ENCODE results near the gene LIPI. TPM values are rescaled to one million over a fixed set of nuclear protein-coding genes. Genes with fewer than 3 reads are reported as not detected.
"Not testable (repeated sequence)": the region's sequence is repeated elsewhere in the genome, so short reads cannot be mapped to it uniquely, and the experiment has no call there.

Gene LIPI
- not detected in 2 replicates for total RNA-seq (2014; rRNA removed; shearing (Covaris generic))

DNA sequence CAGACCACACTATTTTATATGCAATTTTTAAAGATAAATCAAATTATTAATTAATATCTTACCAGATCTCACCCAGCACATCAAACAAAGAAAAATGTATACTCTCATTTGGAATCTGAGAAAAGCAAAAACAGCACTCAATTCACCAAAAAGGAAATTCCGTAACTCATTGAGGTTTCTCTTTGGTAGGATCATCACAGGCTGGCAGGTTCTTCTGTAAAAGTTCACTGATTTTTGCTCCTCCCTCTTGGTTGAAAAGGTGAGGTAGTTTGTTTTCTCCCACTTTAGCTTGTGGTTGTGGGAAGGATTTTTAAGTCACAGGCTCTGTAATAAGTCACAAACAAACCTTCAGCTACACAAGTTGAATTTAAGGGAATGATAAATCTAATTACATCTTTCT, at the start of gene LIPI:
Gene LIPI (minus strand): TSS at position 218 of the 400 bp plus-strand sequence. CDS start 110 bp downstream, at position 108.
- no peak for DNase-seq (ENCODE audit: low spot score)
- in situ Hi-C loops (cut with HindIII; ENCODE audit: low sequenced_read_pairs): no loop called here

DNA sequence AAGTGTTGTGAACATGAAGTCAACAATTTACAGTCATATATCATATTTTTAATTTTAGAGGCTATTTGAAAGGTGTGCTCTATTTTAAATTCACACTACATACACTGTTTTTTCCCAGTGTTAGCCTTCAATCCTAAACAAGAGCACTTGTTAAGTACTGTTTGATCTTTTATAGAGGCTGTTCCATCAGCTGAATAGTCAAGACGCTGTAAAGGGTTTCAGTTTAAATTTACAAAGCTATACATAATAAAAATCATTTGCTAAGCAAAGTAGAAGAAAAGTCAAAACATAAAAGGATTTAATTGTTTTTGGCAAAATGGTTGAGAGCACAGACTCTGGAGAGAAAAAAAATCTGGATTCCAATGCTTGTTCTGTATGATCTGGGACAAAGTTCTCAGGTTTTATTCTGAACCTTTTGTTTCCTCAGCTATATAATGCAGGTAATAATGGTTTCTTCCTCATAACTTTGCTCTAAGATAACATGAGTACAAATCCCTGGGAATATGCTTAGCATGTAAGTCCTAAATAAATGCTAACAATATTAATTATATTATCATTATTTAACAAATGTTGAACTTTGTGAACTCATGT, 49.5 kb upstream of the LIPI start:
- in situ Hi-C loops (cut with HindIII; ENCODE audit: low sequenced_read_pairs): no loop called here

DNA sequence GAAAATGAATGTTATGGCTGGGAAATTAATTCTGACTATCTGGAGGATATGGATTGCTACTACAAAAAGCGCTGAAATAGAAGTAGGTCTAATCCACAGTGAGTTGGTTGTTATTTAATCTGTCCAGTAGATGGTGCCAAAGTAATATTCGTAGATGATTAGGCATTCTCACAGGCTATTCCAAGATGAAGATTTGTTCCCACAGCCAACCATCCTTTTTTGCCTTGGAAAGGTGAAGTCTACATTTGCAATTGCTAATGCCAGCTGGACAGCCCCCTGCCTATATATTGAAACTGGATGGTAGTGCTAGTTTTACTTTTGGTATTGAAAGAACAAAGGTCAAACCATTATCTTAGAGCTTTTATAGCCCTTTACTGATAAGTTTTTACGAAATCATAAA, 49.0 kb upstream of the LIPI start:
- in situ Hi-C loops (cut with HindIII; ENCODE audit: low sequenced_read_pairs): no loop called here
- peak; percentile 77 for DNase-seq (ENCODE audit: low spot score)

More for the DNA sequence above, 49.5 kb upstream of the LIPI start:
- no peak for DNase-seq (ENCODE audit: low spot score)

DNA sequence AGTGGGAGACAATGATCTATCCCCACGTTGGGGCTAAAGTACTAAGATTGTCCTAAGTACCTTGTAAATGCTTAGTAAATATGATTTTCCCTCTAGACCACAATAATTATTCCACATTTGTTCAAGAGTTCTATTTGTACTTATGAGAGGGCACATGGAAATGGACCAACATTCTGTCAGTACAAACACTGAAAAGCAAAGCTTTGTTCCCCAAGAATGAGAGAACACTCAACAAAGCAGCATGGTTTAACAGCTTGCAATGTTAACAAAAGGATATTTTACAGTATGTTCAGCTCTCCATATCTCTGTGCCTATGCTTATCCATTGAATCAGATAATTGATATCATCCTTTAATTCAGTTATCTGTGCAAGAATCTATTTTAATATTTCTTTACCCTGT, 40.6 kb upstream of the LIPI start:
- DNase-seq (ENCODE audit: low spot score): no peak
- in situ Hi-C loops (cut with HindIII; ENCODE audit: low sequenced_read_pairs): no loop called here

DNA sequence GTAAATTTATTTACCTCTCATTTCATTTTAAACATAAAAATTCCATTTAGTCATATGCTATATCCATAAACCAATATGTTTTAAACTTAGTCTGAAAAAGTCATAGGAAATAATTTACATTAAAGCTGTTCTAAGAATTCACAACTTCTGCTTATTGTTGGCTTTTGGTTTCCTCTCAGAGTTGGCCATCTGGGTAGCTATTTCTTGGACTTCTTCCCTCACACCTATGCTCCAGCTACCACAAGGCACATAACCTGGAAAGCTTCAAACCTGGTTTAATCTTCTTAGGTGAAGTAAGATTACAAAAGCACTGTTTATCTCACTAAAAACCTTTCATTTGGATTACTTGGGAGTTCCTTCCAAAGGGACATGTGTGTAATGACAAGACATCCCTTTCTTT, 35.0 kb upstream of the LIPI start:
- no peak for DNase-seq (ENCODE audit: low spot score)
- in situ Hi-C loops (cut with HindIII; ENCODE audit: low sequenced_read_pairs): no loop called here

DNA sequence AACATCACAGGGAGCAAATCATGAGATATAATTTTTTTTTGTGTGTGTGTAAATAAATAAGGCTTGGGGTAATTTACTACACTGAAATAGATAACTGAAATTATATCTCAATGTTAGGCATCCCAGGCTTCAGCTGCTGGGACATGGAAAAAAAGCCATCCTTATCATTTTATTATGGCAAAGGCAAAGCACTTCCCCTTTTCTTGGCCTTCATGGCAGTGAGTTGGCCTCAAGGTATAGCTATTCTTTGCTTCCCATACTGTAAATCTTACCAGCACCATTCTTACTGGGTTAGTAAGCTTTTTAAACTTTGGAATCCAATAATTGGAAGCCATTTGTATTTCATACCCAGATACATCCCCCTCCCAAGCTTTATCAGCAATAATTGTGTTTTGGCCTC, 34.2 kb upstream of the LIPI start:
- no peak for DNase-seq (ENCODE audit: low spot score)
- in situ Hi-C loops (cut with HindIII; ENCODE audit: low sequenced_read_pairs): no loop called here

DNA sequence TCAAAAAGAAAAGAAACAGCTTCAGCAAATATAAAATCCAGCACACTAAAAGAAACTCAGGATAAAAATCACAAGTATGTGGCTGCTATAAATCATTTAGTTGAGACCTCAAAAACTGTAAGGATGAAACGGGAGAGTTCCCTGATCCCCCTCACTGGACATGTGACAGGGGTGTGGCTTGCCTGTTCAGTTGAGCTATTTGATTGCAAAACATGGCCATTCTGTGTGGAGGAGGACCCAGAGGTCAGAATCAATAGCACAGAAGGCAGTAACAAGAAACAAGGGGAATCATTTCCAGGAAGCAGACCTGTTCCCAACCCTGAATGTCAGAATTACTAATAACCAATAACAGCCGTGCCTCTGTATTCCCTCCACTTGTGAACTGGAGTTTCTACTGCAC, 33.1 kb upstream of the LIPI start:
- DNase-seq (ENCODE audit: low spot score): no peak
- in situ Hi-C loops (cut with HindIII; ENCODE audit: low sequenced_read_pairs): no loop called here

DNA sequence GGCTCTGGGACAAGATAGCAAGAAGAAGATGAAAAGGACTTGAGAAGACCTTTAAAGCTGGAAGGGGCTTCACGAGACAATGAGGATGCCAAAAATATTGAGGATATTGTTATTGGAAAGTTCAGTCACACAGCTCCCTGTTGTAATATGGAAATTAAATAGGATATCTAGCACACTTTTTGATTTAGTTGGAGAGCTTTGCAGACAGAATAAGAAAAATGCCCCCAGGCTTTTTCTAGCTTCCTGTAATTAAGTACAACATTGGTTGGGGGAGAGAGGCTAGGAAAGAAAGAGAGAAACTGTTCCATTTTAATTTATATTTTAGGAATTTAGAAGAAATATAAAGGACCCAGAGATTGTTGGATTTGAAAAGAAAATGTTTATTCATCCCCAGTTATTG, 32.7 kb upstream of the LIPI start:
- DNase-seq (ENCODE audit: low spot score): no peak
- in situ Hi-C loops (cut with HindIII; ENCODE audit: low sequenced_read_pairs): no loop called here

DNA sequence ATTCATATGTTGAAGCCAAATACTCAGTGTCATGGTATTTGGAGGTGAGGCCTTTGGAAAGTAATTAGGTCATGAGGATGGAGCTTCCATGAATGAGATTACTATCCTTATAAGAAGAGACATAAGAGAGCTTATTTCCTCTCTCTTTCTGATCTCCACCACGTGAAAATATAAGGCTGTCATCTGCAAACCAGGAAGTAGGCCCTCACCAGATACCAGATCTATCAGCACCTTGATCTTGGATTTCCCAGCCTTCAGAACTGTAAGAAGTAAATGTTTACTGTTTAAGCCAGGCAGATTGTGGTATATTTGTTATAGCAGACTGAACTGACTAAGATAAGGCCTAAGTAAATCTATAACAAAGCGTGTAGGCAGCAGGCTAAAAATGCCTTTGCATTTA, 30.5 kb upstream of the LIPI start:
- in situ Hi-C loops (cut with HindIII; ENCODE audit: low sequenced_read_pairs): no loop called here
- DNase-seq (ENCODE audit: low spot score): no peak

DNA sequence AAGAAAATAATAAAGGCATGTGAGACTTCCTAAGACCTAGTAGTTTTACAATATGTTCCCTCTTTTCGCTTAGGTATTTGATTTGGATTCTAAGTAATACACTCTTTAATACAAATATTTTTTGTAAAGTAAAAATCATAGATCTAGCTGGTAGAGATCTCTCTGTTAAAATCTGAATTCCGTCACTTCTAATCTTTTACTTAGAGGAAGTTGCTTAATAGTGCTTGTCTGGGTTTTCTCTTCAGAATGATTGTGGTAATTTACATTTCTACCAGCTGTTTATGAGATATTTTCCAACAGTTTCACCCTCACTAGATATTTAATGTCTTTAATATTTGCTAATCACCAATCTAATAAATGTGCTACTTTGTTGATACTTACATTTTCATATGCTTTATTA, 28.5 kb upstream of the LIPI start:
- in situ Hi-C loops (cut with HindIII; ENCODE audit: low sequenced_read_pairs): no loop called here
- DNase-seq (ENCODE audit: low spot score): no peak

DNA sequence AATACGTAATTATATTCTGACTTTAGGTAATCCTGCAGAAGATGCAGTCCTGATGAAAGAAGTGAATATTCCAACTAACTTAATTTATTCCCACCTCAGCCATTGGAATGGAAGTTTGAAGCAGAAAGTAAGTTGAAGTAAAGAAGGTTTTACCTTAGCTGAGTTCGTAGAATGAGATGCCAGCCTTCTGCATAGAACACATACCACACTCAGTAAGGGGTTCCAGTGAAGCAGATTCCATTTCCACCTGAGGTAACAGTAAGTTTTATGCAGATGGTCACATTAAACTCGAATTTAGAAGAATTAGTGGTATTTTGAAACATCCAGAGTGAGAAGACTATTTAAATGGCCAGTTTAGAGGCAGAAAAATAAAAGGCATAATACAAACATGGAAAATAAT, 25.4 kb upstream of the LIPI start:
- no peak for DNase-seq (ENCODE audit: low spot score)
- in situ Hi-C loops (cut with HindIII; ENCODE audit: low sequenced_read_pairs): no loop called here

DNA sequence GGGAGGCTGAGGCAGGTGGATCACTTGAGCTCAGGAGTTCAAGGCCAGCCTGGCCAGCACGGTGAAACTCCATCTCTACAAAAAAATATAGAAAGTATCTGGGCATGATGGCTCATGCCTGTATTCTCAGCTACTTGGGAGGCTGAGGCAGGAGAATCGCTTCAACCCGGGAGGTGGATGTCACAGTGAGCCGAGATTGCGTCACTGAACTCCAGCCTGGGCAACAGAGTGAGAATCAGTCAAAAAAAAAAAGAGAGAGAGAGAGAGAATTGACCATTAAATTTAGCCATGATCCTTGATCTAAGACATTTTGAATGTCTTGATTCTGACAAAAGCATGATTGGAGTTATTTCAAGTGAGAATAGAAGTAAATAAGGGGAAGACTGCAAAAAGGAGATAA, 24.3 kb upstream of the LIPI start:
- in situ Hi-C loops (cut with HindIII; ENCODE audit: low sequenced_read_pairs): no loop called here

DNA sequence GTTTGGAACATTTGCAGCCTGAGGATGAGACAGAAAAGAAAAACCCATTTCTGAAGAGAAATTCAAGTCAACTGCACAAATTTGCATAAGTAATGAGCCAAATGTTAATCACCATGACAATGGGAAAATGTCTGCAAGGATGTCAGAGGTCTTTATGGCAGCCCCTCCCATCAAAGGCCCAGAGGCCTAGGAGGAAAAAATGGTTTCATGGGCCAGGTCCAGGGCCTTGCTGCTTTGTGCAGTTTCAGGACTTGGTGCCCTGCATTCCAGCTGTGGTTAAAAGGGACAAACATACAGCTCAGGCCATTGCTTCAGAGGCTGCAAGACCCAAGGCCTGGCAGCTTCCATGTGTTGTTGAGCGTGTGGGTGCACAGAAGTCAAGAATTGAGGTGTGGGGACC, 18.6 kb upstream of the LIPI start:
- DNase-seq (ENCODE audit: low spot score): no peak
- in situ Hi-C loops (cut with HindIII; ENCODE audit: low sequenced_read_pairs): no loop called here

More for the DNA sequence above, 24.3 kb upstream of the LIPI start:
- DNase-seq (ENCODE audit: low spot score): no peak

DNA sequence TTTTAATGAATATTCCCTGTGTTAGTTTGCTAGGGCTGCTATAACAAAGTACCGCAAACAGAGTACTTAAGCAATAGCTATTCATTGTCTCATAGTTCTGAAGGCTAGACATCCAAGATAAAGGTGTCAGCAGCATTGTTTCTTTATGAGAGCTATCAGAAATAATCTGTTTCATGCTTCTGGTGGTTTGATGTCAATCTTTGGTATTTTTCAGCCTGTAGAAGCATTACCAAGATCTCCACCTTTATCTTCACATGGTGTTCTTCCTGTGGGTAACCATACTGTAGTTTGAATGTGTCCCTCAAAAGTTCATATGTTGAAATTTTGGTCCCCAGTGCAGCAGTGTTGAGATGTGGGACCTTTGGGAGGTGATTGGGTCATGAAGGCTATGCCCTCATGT, 12.6 kb upstream of the LIPI start:
- DNase-seq (ENCODE audit: low spot score): no peak
- in situ Hi-C loops (cut with HindIII; ENCODE audit: low sequenced_read_pairs): no loop called here

DNA sequence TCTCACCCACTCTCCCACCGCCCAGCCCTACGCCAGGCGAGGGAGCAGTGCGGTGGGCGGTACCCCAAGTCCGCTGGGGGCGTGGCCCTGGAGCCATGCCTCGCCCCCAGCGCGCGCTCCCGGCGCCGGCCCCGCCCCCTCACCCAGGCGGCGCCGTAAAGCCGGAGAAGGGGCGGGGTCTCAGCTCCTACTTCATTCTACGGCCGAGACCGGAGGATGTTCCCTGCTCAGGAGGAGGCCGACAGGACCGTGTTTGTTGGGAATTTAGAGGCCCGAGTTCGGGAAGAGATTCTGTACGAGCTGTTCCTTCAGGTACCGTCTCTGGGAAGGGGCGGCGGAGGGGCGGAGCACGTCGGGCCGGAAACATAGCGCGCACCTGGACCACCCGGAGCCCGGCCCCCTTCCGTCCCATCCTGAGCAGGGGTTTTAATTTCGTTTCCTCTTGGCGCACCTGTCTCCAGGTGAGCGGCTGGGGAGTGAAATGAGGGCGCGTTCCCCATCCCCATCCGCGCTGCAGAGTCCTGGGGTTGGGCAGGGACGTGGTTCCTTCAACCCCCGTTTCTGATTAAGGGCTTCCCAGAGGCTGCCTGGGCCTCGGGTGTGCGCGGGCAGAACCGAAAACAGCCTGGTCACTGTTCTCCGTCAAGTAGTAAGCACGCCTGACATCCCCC, 5.4 kb upstream of the LIPI start, which contains the start of gene RBM11:
Gene RBM11 (plus strand): TSS at position 187 of the 671 bp plus-strand sequence. CDS start 30 bp downstream, at position 217.
- in situ Hi-C loops (cut with HindIII; ENCODE audit: low sequenced_read_pairs): no loop called here
- DNase-seq (ENCODE audit: low spot score): peak; percentile 62

DNA sequence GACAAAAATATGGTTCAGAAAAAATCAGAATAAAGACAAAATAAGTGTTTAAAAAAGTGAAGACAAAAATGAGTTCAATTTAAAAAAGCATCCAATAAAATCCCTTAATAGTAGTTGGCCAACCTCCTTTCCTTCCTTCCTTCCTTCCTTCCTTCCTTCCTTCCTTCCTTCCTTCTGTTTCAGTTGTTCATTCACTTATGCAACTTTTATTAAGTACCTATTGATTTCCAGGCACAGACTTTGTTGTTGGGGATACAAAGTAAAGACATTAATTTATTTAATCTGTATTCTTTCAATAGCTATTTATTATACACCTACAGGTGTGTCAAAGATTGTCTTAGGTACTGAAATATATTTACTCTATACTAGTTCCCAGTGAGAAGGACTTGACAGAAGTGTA, 2.4 kb upstream of the LIPI start:
- in situ Hi-C loops (cut with HindIII; ENCODE audit: low sequenced_read_pairs): no loop called here

DNA sequence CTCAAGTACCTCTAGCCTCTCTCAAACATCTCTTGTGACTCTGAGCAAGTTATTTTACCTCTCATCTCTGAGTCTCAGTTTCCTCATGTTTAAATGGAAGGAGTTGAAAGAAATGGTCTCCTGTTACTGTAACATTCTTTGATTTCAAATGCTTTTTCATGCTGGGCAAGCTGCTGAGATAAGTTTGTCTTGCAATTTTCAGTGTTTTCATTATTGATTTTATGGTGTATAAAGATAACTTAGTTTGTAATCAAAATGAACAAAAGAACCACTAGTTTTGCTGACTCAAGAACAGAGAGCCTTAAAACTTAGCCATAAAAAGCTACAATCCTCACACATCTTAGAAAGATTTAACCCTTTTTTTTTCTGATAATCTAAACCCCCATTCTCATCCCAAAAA, 4.5 kb downstream of the LIPI start:
- in situ Hi-C loops (cut with HindIII; ENCODE audit: low sequenced_read_pairs): no loop called here
- no peak for DNase-seq (ENCODE audit: low spot score)

More for the DNA sequence above, 2.4 kb upstream of the LIPI start:
- no peak for DNase-seq (ENCODE audit: low spot score)

DNA sequence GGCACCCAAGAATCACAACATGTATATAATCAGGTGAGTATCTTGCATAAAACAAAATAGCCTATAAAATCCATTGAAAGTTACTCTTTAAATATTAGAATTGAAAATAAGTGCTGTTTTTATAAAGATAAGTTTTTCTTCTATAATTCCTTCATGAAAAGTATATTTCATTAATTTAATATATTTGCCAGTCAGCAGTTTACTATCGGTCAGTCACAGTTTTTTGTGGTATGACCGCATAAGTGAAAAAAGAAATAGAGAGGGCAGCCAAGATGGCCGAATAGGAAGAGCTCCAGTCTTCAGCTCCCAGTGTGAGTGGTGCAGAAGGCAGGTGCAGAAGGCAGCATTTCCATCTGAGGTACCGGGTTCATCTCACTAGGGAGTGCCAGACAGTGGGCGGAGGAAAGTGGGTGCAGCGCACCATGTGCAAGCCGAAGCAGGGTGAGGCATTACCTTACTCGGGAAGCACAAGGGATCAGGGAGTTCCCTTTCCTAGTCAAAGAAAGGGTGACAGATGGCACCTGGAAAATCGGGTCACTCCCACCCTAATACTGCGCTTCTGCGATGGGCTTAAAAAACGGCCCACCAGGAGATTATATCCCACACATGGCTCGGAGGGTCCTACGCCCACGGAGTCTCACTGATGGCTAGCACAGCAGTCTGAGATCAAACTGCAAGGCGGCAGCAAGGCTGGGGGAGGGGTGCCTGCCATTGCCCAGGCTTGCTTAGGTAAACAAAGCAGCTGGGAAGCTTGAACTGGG, 44.1 kb downstream of the LIPI start:
- not testable (repeated sequence) for DNase-seq (ENCODE audit: low spot score)

DNA sequence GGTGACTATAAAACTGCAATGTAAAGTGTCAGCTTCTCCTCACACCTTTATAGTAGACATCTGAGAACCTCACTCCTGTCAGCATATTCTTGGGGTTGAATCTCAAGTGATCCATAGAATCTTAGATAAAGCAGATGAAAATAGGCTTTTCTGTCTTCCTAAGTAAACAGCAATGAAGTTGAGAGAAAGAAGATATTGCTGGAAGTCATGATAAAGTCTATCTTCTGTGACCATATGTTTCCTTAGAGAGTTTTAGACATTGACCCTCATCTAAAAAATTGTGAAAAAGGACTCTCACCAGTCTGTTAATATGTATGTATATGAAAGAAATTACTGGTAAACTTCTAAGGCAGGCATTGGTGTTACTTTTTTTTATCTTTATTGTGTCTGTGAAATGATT, 66.8 kb downstream of the LIPI start:
- DNase-seq (ENCODE audit: low spot score): no peak
- in situ Hi-C loops (cut with HindIII; ENCODE audit: low sequenced_read_pairs): no loop called here

More for the DNA sequence above, 44.1 kb downstream of the LIPI start:
- in situ Hi-C loops (cut with HindIII; ENCODE audit: low sequenced_read_pairs): not testable (repeated sequence)

DNA sequence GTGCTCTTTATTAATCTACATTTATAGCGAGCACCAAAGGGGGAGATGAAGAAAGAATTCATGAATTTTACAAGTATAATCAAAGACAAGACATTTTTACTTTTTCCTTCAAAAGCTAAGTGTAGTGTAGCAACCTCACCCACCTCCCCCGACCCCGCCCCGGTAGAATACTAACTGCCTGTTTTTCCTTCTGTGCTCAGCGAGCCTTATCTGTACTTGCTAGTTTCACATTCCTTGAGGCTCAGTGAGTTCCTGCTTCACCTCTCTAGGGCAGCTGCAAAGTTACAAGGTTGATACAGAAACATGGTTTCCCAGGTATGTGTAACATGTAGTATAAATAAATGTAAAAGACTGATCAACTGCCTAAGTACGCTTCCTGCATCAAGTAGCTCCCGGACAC, 86.5 kb downstream of the LIPI start:
- no peak for DNase-seq (ENCODE audit: low spot score)
- in situ Hi-C loops (cut with HindIII; ENCODE audit: low sequenced_read_pairs): no loop called here
